OCI-LY7 (cell line): ENCODE measurements around the gene RNF166. TPM values are rescaled to one million over a fixed set of nuclear protein-coding genes. Genes with fewer than 3 reads are reported as not detected.

Source experiments
- BruUV-seq: library from RNA; stranded (reverse); fragments of 400-500 nt; replicated peaks from 2 replicates; lab custom pipeline; 2021; lab: Mats Ljungman, UMichigan
- CTCF ChIA-PET: fragments of 300-600 bp; sonication (Branson Sonifier 250); formaldehyde crosslinking; loops from one replicate; lab custom pipeline; 2022; ENCODE audit warnings: antibody characterized with exemption; ENCODE audit not compliant: unreplicated experiment; lab: Charles Lee
- POLR2A ChIA-PET: fragments of 300-600 bp; sonication (Branson Sonifier 250); formaldehyde crosslinking; loops from one replicate; lab custom pipeline; 2022; ENCODE audit warnings: antibody characterized with exemption; lab: Charles Lee
- DNase-seq: peaks from one replicate; pipeline ENCODE4 v3.0.0-alpha.2; 2015; ENCODE audit warnings: low spot score
- H2AFZ ChIP-seq: fragments of 200-600 bp; sonication (generic), shearing (Covaris generic); 2 replicates; pipeline ENCODE4 v1.6.1; 2014; ENCODE audit warnings: mild to moderate bottlenecking, antibody characterized with exemption, low read length, moderate library complexity
- H3K27ac ChIP-seq: fragments of 200-600 bp; sonication (generic); 2 replicates; pipeline ENCODE4 v1.5.1; 2014; ENCODE audit warnings: mixed run types, low read depth, mild to moderate bottlenecking, moderate library complexity, low read length, inconsistent platforms; ENCODE audit not compliant: poor library complexity, severe bottlenecking
- H3K36me3 ChIP-seq: fragments of 200-600 bp; sonication (generic); 2 replicates; pipeline ENCODE4 v1.6.1; 2014; ENCODE audit warnings: mild to moderate bottlenecking, antibody characterized with exemption, low read length, moderate library complexity, mixed read lengths; ENCODE audit not compliant: insufficient read depth
- H3K4me1 ChIP-seq: fragments of 200-600 bp; sonication (generic); 2 replicates; pipeline ENCODE4 v1.5.1; 2014; ENCODE audit warnings: mild to moderate bottlenecking, low read length; ENCODE audit not compliant: insufficient read depth, poor library complexity, severe bottlenecking
- H3K4me2 ChIP-seq: fragments of 200-600 bp; sonication (generic); 2 replicates; pipeline ENCODE4 v1.6.1; 2014; ENCODE audit warnings: mild to moderate bottlenecking, low read length
- H3K4me3 ChIP-seq: fragments of 200-600 bp; sonication (generic); 2 replicates; pipeline ENCODE4 v1.5.1; 2014; ENCODE audit warnings: mild to moderate bottlenecking, low read depth, low read length; ENCODE audit not compliant: poor library complexity, severe bottlenecking
- H3K79me2 ChIP-seq: fragments of 200-600 bp; sonication (generic); 2 replicates; pipeline ENCODE4 v1.6.1; 2016; ENCODE audit warnings: low read depth, mild to moderate bottlenecking, low read length, moderate library complexity, mixed read lengths; ENCODE audit not compliant: insufficient read depth
- H3K9me2 ChIP-seq: fragments of 200-600 bp; sonication (generic); 2 replicates; pipeline ENCODE4 v1.6.1; 2016; ENCODE audit warnings: mild to moderate bottlenecking, low read length, mixed read lengths; ENCODE audit not compliant: insufficient read depth
- H3K9me3 ChIP-seq: fragments of 200-600 bp; sonication (generic); 2 replicates; pipeline ENCODE4 v1.6.1; 2014; ENCODE audit warnings: mild to moderate bottlenecking, mixed run types, low read length, mixed read lengths
- H4K20me1 ChIP-seq: fragments of 200-600 bp; sonication (generic); 2 replicates; pipeline ENCODE4 v1.6.1; 2014; ENCODE audit warnings: mild to moderate bottlenecking, antibody characterized with exemption, low read length, moderate library complexity, mixed read lengths; ENCODE audit not compliant: insufficient read depth
- EZH2phosphoT487 ChIP-seq: fragments of 200-600 bp; sonication (generic); IDR thresholded peaks from 2 replicates; pipeline ENCODE4 v1.6.1; 2018; ENCODE audit warnings: low read depth, borderline replicate concordance, mild to moderate bottlenecking, mixed run types, antibody characterized with exemption, low read length, moderate library complexity, mixed read lengths
- intact Hi-C: fragments of 100-400 bp; cut with micrococcal nuclease; formaldehyde crosslinking; loops from one replicate; pipeline ENCODE4 v1.10.0; 2022; ENCODE audit not compliant: unreplicated experiment
- total RNA-seq, 2 experiments: library from RNA; depleted of rRNA in 1 of 2; stranded (reverse); fragments of >200 nt in 1 of 2; shearing (Covaris generic) in 1 of 2; gene quantifications; 2 replicates each; pipeline ENCODE4 v1.2.3, GENCODE V29; 2014 to 2022
- TF ChIP-seq, protein P1 (sequence below): fragments of 200-600 bp; sonication (generic); conservative IDR thresholded peaks from 2 replicates; pipeline ENCODE4 v1.5.1; 2014; ENCODE audit warnings: mild to moderate bottlenecking, antibody characterized with exemption, low read length, moderate library complexity, mixed read lengths

The RNF166 gene
- total RNA-seq, 2 experiments from 2014 or later, result 52.4 to 56.2 TPM

DNA sequence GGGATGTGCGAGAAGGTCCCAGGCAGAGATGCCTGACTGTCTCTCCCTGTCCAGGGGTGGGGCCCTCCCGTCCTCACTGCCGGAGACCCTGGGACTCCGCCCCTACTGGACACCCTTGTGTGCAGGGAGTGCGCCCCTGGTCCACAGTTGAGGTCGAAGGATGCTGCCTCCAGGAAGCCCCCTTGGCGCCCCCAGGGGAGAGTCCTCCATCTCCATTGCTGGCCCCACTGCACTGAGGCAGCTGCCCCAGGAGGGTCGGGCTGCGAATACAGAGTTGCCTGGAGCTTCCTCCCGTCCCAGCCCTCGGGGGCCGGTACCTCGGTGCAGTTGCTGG is 26.7 kb upstream of the RNF166 start:
- CTCF ChIA-PET, result no interaction called here
- intact Hi-C loops, result no loop called here
- Histone ChIP-seq H3K9me2 (no peaks in the 10 kb centered on the region), H4K20me1 (no peaks in the 10 kb centered on the region; the same call in 1 of the 2 replicates), H3K27ac (no peak overlapping the region), H3K9me3 (no peaks in the 10 kb centered on the region), H3K36me3 (peaks cover 34% of the 10 kb centered on the region; the same call in 1 of the 2 replicates), H3K4me3 (no peak overlapping the region), H2AFZ (no peak overlapping the region), H3K79me2 (no peaks in the 10 kb centered on the region), H3K4me1 (peaks cover 6% of the 10 kb centered on the region), H3K4me2 (no peak overlapping the region)
- POLR2A ChIA-PET, result no interaction called here
- no peak for TF ChIP-seq EZH2phosphoT487
- no peak for DNase-seq
- no TSS peak for BruUV-seq

DNA sequence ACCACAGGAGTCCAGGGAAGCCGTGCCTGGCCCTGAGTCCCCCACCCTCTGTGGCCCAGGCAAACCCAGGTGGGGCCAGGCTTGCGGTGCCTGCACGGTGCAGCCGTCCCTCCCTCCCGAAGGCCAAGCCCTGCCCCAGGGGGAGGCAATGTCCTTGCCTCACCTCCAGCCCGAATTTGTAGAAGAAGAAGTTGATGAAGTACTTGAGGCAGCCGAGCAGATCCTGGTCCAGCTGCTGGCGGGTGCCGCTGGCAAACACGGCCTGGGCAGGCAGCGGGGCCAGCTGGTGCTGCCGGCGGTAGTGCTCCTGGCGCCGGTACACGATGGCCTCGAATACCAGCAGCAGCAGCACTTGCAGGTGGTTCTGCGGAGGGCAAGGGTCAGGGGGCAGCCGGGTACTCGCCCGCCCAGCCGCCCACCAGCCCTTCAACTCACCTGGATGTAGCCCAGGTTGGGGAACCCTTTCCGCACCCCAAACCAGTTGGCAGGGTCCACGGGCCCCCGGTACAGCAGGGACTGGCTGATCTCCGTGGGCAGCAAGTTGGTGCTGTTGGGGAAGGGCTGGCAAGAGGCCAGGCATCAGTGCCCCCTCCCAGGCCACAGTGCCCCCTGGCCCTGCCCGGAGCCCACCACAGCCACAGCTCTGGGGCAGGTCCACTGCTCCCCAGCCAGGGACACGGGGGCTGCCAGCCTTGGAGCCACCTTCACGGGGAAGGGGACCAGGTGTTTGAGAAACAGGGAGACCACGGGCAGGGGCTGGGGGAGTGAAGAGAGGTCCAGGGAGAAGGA is 26.2 kb upstream of the RNF166 start:
- CTCF ChIA-PET, result no interaction called here
- Histone ChIP-seq H4K20me1 (no peaks in the 10 kb centered on the region; the same call in 1 of the 2 replicates), H3K9me3 (no peaks in the 10 kb centered on the region), H3K9me2 (no peaks in the 10 kb centered on the region), H3K27ac (no peak overlapping the region), H2AFZ (no peak overlapping the region), H3K4me3 (no peak overlapping the region), H3K36me3 (peaks cover 33% of the 10 kb centered on the region; the same call in 1 of the 2 replicates), H3K4me1 (peaks cover under 1% of the 10 kb centered on the region), H3K4me2 (no peak overlapping the region), H3K79me2 (no peaks in the 10 kb centered on the region)
- no peak for DNase-seq
- no peak for TF ChIP-seq EZH2phosphoT487
- TF ChIP-seq, protein P1, sequence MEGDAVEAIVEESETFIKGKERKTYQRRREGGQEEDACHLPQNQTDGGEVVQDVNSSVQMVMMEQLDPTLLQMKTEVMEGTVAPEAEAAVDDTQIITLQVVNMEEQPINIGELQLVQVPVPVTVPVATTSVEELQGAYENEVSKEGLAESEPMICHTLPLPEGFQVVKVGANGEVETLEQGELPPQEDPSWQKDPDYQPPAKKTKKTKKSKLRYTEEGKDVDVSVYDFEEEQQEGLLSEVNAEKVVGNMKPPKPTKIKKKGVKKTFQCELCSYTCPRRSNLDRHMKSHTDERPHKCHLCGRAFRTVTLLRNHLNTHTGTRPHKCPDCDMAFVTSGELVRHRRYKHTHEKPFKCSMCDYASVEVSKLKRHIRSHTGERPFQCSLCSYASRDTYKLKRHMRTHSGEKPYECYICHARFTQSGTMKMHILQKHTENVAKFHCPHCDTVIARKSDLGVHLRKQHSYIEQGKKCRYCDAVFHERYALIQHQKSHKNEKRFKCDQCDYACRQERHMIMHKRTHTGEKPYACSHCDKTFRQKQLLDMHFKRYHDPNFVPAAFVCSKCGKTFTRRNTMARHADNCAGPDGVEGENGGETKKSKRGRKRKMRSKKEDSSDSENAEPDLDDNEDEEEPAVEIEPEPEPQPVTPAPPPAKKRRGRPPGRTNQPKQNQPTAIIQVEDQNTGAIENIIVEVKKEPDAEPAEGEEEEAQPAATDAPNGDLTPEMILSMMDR, result no peak
- no TSS peak for BruUV-seq
- POLR2A ChIA-PET, result no interaction called here
- intact Hi-C loops, result no loop called here

DNA sequence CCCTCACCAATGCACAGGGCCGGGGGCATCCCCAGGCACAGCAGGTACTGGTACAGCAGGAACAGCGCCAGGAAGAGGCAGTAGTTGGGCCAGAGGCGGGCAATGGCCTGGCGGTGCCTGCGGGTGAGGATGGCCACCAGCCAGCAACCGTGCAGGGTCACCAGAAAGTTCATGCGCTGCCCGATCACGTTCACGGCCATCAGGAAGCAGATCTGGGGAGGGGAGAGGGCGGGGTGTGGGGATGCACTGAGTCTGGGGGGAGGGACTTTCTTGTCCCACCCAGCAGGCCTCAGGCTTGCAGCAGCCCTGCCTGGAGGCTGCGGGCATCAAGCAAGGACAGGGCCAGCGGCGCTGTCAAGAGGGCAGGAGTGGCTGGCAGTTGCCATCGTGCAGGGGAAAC is 25.5 kb upstream of the RNF166 start:
- no peak overlapping the region for H3K27ac ChIP-seq
- no peaks in the 10 kb centered on the region for H3K9me3 ChIP-seq
- ChIA-PET CTCF (no interaction called here), POLR2A (no interaction called here)
- H3K4me3 ChIP-seq, result no peak overlapping the region
- no peaks in the 10 kb centered on the region for H3K4me1 ChIP-seq
- no peak overlapping the region for H3K4me2 ChIP-seq
- H3K79me2 ChIP-seq, result no peaks in the 10 kb centered on the region
- H4K20me1 ChIP-seq, result no peaks in the 10 kb centered on the region; the same call in 1 of the 2 replicates
- H2AFZ ChIP-seq, result no peak overlapping the region
- no peak for DNase-seq
- no TSS peak for BruUV-seq
- no peak for TF ChIP-seq EZH2phosphoT487
- TF ChIP-seq, protein P1, result no peak
- H3K36me3 ChIP-seq, result peaks cover 40% of the 10 kb centered on the region; the same call in 1 of the 2 replicates
- intact Hi-C loops, result no loop called here
- H3K9me2 ChIP-seq, result no peaks in the 10 kb centered on the region
